ENCODE results near the gene SIN3A. TPM values are rescaled to one million over a fixed set of nuclear protein-coding genes. Genes with fewer than 3 reads are reported as not detected.

SIN3A gene
- total and polyA plus RNA-seq, 2 donors from 2014 or later: 9.2 to 74.3 TPM

GRCh38 chr15:75339531-75340240 is 111.8 kb downstream of the SIN3A start:
- no peak for FAIRE-seq
- peak in 1 of 5 donors; percentile 37 for DNase-seq
- H3K4me1 ChIP-seq (ENCODE audit: control insufficient read depth in 2 of 3, insufficient read depth in 2 of 3, low read depth in 1 of 3, low read length in 3 of 3): peaks cover 0 to 7% (median 0%) of the 10 kb centered on the region in 3 donors
- no peak overlapping the region for H3K27ac ChIP-seq (ENCODE audit: low read depth in 2 of 2, low read length in 2 of 2)
- no peak overlapping the region for H3K9ac ChIP-seq (ENCODE audit: low read length in 3 of 3)
- TF ChIP-seq CTCF (IDR thresholded peaks at IDR 0.05; ENCODE audit: borderline replicate concordance, extremely low read depth, insufficient read depth): no peak
- H3K36me3 ChIP-seq (ENCODE audit: control insufficient read depth in 2 of 3, insufficient read depth in 3 of 3, low read length in 3 of 3): peaks cover 0 to 8% (median 2%) of the 10 kb centered on the region in 3 donors
- intact Hi-C loops (cut with DNase I): no loop called here
- no peaks in the 10 kb centered on the region for H3K27me3 ChIP-seq (ENCODE audit: control insufficient read depth, insufficient read depth, low read length)
- no peaks in the 10 kb centered on the region for H3K9me3 ChIP-seq (ENCODE audit: control insufficient read depth in 2 of 3, insufficient read depth in 1 of 3, low read length in 3 of 3)
- H3K4me3 ChIP-seq (ENCODE audit: low read length in 3 of 3): no peak overlapping the region

GRCh38 chr15:75338661-75339240 is 112.7 kb downstream of the SIN3A start:
- Histone ChIP-seq H3K9ac (ENCODE audit: low read length in 3 of 3) (no peak overlapping the region), H3K4me3 (ENCODE audit: low read length in 3 of 3) (no peak overlapping the region), H3K27me3 (ENCODE audit: control insufficient read depth, insufficient read depth, low read length) (no peaks in the 10 kb centered on the region), H3K4me1 (ENCODE audit: control insufficient read depth in 2 of 3, insufficient read depth in 2 of 3, low read depth in 1 of 3, low read length in 3 of 3) (peaks cover 0 to 7% (median 0%) of the 10 kb centered on the region in 3 donors), H3K27ac (ENCODE audit: low read depth in 2 of 2, low read length in 2 of 2) (no peak overlapping the region), H3K9me3 (ENCODE audit: control insufficient read depth in 2 of 3, insufficient read depth in 1 of 3, low read length in 3 of 3) (no peaks in the 10 kb centered on the region), H3K36me3 (ENCODE audit: control insufficient read depth in 2 of 3, insufficient read depth in 3 of 3, low read length in 3 of 3) (peaks cover 0 to 8% (median 2%) of the 10 kb centered on the region in 3 donors)
- TF ChIP-seq CTCF (IDR thresholded peaks at IDR 0.05; ENCODE audit: borderline replicate concordance, extremely low read depth, insufficient read depth): no peak
- intact Hi-C loops (cut with DNase I): no loop called here
- no peak for FAIRE-seq
- DNase-seq: peak in 1 of 5 donors; percentile 68

- no peak within 1 kb of the TSS for H3K27ac ChIP-seq (ENCODE audit: low read depth in 2 of 2, low read length in 2 of 2)
- FAIRE-seq: no peak
- intact Hi-C loops (cut with DNase I): no loop called here
- H3K4me1 ChIP-seq (ENCODE audit: control insufficient read depth in 2 of 3, insufficient read depth in 2 of 3, low read depth in 1 of 3, low read length in 3 of 3): peaks cover 0 to 7% (median 0%) of the 10 kb centered on the region in 3 donors
- H3K9me3 ChIP-seq (ENCODE audit: control insufficient read depth in 2 of 3, insufficient read depth in 1 of 3, low read length in 3 of 3): no peaks in the 10 kb centered on the region
- H3K9ac ChIP-seq (ENCODE audit: low read length in 3 of 3): peak within 1 kb of the TSS; percentile 55 to 68 (median 62)
- no peaks in the 10 kb centered on the region for H3K27me3 ChIP-seq (ENCODE audit: control insufficient read depth, insufficient read depth, low read length)
- peak within 1 kb of the TSS; percentile 58 to 75 (median 67) for H3K4me3 ChIP-seq (ENCODE audit: low read length in 3 of 3)
- TF ChIP-seq CTCF (IDR thresholded peaks at IDR 0.05; ENCODE audit: borderline replicate concordance, extremely low read depth, insufficient read depth): no peak
- DNase-seq: peak; percentile 97 to 98 (median 98)
- H3K36me3 ChIP-seq (ENCODE audit: control insufficient read depth in 2 of 3, insufficient read depth in 3 of 3, low read length in 3 of 3): peaks cover 0 to under 1% (median under 1%) of the 10 kb centered on the region in 3 donors
These were observed 115.7 kb downstream of the SIN3A start, which contains the start of gene COMMD4 for GRCh38 chr15:75335705-75336355. Gene COMMD4, plus strand, starts transcription at chr15:75336063. Its CDS starts 27 bp downstream, at chr15:75336090.
